Smooth muscle cell (in vitro differentiated cells): ENCODE data around the gene MCEMP1. TPM values are rescaled to one million over a fixed set of nuclear protein-coding genes. Genes with fewer than 3 reads are reported as not detected.

Source experiments
- DNase-seq: peaks from one replicate; lab custom pipeline; 2025; ENCODE audit not compliant: unreplicated experiment; lab: John Stamatoyannopoulos, UW
- H2AFZ ChIP-seq: fragments of 200-600 bp; sonication (generic); 2 replicates; pipeline ENCODE4 v1.6.0; 2016; ENCODE audit warnings: antibody characterized with exemption, low read depth, mild to moderate bottlenecking
- H3F3A ChIP-seq: fragments of 200-600 bp; sonication (generic); 2 replicates; pipeline ENCODE4 v1.6.0; 2017; ENCODE audit warnings: antibody characterized with exemption, low read depth
- H3K27ac ChIP-seq: fragments of 200-600 bp; sonication (generic); 2 replicates; pipeline ENCODE4 v1.5.1; 2016; ENCODE audit warnings: low read depth, mild to moderate bottlenecking
- H3K27me3 ChIP-seq: fragments of 200-600 bp; sonication (generic); 2 replicates; pipeline ENCODE4 v1.6.1; 2016; ENCODE audit warnings: low read depth, mild to moderate bottlenecking
- H3K36me3 ChIP-seq: fragments of 200-600 bp; sonication (generic); 2 replicates; pipeline ENCODE4 v1.5.1; 2016; ENCODE audit warnings: low read depth
- H3K4me1 ChIP-seq: fragments of 200-600 bp; sonication (generic); 2 replicates; pipeline ENCODE4 v1.5.1; 2016; ENCODE audit warnings: low read depth
- H3K4me2 ChIP-seq: fragments of 200-600 bp; sonication (generic); 2 replicates; pipeline ENCODE4 v1.6.0; 2016; ENCODE audit warnings: mild to moderate bottlenecking
- H3K4me3 ChIP-seq: fragments of 200-600 bp; sonication (generic); 2 replicates; pipeline ENCODE4 v1.5.1; 2016; ENCODE audit warnings: mild to moderate bottlenecking
- H3K79me2 ChIP-seq: fragments of 200-600 bp; sonication (generic); 2 replicates; pipeline ENCODE4 v1.6.0; 2016; ENCODE audit warnings: low read depth, mild to moderate bottlenecking
- H3K9ac ChIP-seq: fragments of 200-600 bp; sonication (generic); 2 replicates; pipeline ENCODE4 v1.6.0; 2016; ENCODE audit warnings: low read depth
- H3K9me3 ChIP-seq: fragments of 200-600 bp; sonication (generic); replicated peaks from 2 replicates; pipeline ENCODE4 v1.5.1; 2016; ENCODE audit warnings: low read depth
- H4K20me1 ChIP-seq: fragments of 200-600 bp; sonication (generic); 2 replicates; pipeline ENCODE4 v1.6.0; 2016; ENCODE audit warnings: low read depth
- WGBS: methylation state at CpG from one replicate; pipeline ENCODE4 v1.1.7; 2016; ENCODE audit warnings: low lambda C conversion rate; 5-methylcytosine and 5-hydroxymethylcytosine counted together
- polyA plus RNA-seq: library from polyadenylated mRNA; unstranded; fragments of >200 nt; fragmentation: Nextera tagmentation; extraction: Ambion mirVana; gene quantifications from 2 replicates; pipeline ENCODE4 v1.2.1, GENCODE V29; 2016
- total RNA-seq: library from RNA; depleted of rRNA; stranded (reverse); fragments of >200 nt; gene quantifications from 2 replicates; pipeline ENCODE4 v1.2.3, GENCODE V29; 2014
- TF ChIP-seq, protein P1 (sequence below): fragments of 200-600 bp; sonication (generic); IDR thresholded peaks from 2 replicates; pipeline ENCODE4 v1.5.1; 2017; ENCODE audit warnings: borderline replicate concordance, mild to moderate bottlenecking, antibody characterized with exemption; ENCODE audit not compliant: insufficient read depth, poor library complexity, severe bottlenecking

MCEMP1 gene
- total and polyA plus RNA-seq, 2 experiments from 2014 or later: not detected

DNA sequence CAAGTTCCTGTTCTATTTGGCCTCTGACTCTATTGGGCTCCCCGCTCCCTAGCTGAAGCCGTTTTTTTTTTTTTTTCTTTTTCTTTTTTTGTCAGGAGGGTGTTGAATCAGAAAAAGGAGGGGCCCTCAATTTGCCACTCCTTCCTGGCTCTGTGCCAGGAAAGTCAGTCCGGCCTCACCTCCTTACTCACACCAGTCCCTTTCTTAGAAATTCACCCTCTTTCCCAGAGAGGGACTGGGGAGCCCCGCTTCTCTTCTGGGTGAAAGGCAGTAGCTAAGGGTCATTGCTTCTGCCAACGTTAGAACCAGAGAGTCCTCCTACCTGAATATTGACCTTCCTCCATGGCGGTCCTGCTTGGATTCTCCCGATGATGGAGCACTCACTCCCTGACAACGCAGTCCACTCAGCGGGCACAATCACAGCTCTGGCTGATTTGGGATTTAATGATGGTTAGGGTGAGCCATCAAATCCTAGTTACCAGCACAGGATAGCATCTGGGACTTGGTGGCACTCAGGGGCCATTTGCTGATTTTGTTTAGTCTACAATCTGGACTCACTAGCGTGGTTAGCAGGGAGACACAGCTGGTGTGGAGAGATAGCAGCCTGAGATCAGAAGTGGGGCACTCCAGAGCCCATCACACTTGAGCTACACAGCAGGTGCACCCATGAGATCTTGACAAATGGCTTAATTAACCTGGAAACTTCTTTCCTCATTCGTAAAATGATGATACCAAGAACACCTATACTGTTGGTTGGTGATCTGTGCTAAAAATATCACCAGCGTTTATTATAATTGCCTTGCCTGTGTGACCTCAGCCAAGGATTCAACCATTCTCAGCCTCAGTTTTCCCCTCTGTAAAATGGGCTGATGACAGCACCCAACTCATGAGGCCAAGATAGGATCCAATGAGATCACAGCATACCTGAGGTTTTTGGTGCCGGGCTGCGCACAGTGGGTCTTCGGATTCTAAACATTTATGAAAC, 22.8 kb downstream of the MCEMP1 start:
- H3K27me3 ChIP-seq: peaks cover 12% of the 10 kb centered on the region
- H3K9me3 ChIP-seq: no peaks in the 10 kb centered on the region
- no peaks in the 10 kb centered on the region for H3K36me3 ChIP-seq
- no peaks in the 10 kb centered on the region for H3K79me2 ChIP-seq
- TF ChIP-seq, protein P1, sequence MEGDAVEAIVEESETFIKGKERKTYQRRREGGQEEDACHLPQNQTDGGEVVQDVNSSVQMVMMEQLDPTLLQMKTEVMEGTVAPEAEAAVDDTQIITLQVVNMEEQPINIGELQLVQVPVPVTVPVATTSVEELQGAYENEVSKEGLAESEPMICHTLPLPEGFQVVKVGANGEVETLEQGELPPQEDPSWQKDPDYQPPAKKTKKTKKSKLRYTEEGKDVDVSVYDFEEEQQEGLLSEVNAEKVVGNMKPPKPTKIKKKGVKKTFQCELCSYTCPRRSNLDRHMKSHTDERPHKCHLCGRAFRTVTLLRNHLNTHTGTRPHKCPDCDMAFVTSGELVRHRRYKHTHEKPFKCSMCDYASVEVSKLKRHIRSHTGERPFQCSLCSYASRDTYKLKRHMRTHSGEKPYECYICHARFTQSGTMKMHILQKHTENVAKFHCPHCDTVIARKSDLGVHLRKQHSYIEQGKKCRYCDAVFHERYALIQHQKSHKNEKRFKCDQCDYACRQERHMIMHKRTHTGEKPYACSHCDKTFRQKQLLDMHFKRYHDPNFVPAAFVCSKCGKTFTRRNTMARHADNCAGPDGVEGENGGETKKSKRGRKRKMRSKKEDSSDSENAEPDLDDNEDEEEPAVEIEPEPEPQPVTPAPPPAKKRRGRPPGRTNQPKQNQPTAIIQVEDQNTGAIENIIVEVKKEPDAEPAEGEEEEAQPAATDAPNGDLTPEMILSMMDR: no peak
- WGBS: 77% methylated on average over 15 of the region's 15 CpGs
- DNase-seq: no peak
- H2AFZ ChIP-seq: no peak overlapping the region
- no peaks in the 10 kb centered on the region for H3F3A ChIP-seq
- H4K20me1 ChIP-seq: no peaks in the 10 kb centered on the region
- no peak overlapping the region for H3K27ac ChIP-seq
- no peak overlapping the region for H3K9ac ChIP-seq
- H3K4me2 ChIP-seq: no peak overlapping the region
- no peak overlapping the region for H3K4me3 ChIP-seq
- no peaks in the 10 kb centered on the region for H3K4me1 ChIP-seq

- H3K79me2 ChIP-seq: no peaks in the 10 kb centered on the region
- no peaks in the 10 kb centered on the region for H3K36me3 ChIP-seq
- peaks cover 12% of the 10 kb centered on the region for H3K27me3 ChIP-seq
- no peak overlapping the region for H2AFZ ChIP-seq
- H4K20me1 ChIP-seq: no peaks in the 10 kb centered on the region
- DNase-seq: no peak
- no peak overlapping the region for H3K27ac ChIP-seq
- no peak overlapping the region for H3K4me3 ChIP-seq
- H3K9me3 ChIP-seq: no peaks in the 10 kb centered on the region
- 94% methylated on average over 12 of the region's 12 CpGs for WGBS
- no peak overlapping the region for H3K9ac ChIP-seq
- TF ChIP-seq, protein P1: no peak
- H3K4me1 ChIP-seq: no peaks in the 10 kb centered on the region
- H3F3A ChIP-seq: no peaks in the 10 kb centered on the region
- H3K4me2 ChIP-seq: no peak overlapping the region
Measured at GRCh38 chr19:7701049-7701653, 24.3 kb downstream of the MCEMP1 start.

GRCh38 chr19:7701654-7702457, 25.0 kb downstream of the MCEMP1 start, which contains the start of gene FCER2:
FCER2 (minus strand) TSS chr19:7702131; CDS start chr19:7699760, 2,371 bp downstream.
- Histone ChIP-seq H3K4me2 (no peak within 1 kb of the TSS), H3K9me3 (no peaks in the 10 kb centered on the region), H3K27me3 (peaks cover 12% of the 10 kb centered on the region), H3K36me3 (no peaks in the 10 kb centered on the region), H3K27ac (no peak within 1 kb of the TSS), H3K79me2 (no peaks in the 10 kb centered on the region), H4K20me1 (no peaks in the 10 kb centered on the region), H3K4me1 (no peaks in the 10 kb centered on the region), H3F3A (no peaks in the 10 kb centered on the region), H3K4me3 (no peak within 1 kb of the TSS), H2AFZ (no peak within 1 kb of the TSS), H3K9ac (no peak within 1 kb of the TSS)
- WGBS: 78% methylated on average over 14 of the region's 20 CpGs
- DNase-seq: no peak
- TF ChIP-seq, protein P1: no peak
